TTC549 (cell line): ENCODE data around the gene SHISAL2A.

Experiments
- FAIRE-seq: peaks from 2 replicates; lab custom pipeline; 2012; peaks lifted over from hg19 to GRCh38; lab: Jason Lieb, UNC

The SHISAL2A gene

DNA sequence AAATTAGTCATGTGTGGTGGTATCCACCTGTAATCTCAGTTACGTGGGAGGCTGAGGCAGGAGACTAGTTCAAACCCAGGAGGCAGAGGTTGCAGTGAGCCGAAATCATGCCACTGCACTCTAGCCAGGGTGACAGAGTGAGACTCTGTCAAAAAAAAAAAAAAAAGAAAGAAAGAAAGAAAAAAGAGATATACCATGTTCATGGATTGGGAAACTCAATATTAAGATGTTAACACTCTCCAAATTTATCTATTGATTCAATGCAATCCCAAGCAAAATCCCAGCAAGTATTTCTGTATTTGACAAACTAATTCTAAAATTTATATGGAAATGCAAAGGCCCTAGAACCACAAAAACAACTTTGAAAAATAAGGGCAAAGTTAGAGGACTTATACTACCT, 11.0 kb upstream of the SHISAL2A start:
- no peak for FAIRE-seq

DNA sequence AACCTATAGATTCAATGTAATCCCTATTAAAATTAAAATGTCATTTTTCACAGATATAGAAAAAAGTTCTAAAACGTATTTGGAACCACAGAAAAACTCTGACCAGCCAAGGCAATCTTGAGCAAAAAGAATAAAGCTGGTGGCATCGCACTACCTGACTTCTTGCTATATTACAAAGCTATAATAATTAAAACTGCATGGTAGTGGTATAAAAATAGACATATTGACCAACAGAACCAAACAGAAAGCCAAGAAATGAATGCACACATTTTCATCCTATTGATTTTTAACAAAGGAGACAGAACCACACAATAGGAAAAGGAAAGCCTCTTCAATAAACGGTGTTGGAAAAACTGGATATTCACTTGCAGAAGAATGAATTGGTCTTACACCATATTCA, 9.2 kb upstream of the SHISAL2A start:
- FAIRE-seq, result no peak

GRCh38 chr1:52627028-52627427, 5.9 kb upstream of the SHISAL2A start:
- no peak for FAIRE-seq

GRCh38 chr1:52628614-52629324, 4.2 kb upstream of the SHISAL2A start:
- FAIRE-seq, result no peak

DNA sequence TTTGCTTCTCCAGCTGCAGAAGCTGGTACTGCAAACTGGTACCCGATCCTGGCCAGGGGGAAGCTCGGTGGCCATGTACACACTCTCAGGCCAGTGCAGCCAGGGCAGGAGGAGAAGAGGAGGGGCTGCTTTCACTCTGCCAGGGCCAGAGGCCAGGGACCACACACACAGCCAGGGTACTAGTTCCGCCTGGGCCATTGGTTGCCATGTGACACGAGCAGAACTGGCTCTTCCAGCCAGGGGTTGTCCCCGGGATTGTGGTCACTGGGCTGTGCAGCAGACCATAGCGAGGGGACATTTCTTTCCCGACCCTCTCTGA, 3.7 kb upstream of the SHISAL2A start:
- no peak for FAIRE-seq

DNA sequence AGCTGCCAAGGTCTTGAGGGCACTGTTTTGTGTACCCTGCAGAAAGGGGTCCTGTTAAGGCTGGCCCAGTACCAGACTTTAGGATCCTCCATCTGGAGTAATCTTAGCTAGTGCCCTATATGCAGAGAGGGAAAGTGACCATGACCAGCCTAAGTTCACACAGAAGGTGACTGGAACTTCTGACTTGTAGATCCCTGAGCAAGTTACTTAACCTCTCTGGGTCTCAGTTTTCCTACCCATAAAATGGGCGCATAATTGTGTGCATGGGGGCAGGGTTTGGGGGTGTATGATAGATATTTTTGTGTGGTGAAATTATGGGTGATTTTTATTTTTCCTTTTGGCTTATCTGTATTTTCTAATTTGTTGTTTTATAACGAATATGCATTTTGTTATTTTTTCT, 3.3 kb upstream of the SHISAL2A start:
- no peak for FAIRE-seq

DNA sequence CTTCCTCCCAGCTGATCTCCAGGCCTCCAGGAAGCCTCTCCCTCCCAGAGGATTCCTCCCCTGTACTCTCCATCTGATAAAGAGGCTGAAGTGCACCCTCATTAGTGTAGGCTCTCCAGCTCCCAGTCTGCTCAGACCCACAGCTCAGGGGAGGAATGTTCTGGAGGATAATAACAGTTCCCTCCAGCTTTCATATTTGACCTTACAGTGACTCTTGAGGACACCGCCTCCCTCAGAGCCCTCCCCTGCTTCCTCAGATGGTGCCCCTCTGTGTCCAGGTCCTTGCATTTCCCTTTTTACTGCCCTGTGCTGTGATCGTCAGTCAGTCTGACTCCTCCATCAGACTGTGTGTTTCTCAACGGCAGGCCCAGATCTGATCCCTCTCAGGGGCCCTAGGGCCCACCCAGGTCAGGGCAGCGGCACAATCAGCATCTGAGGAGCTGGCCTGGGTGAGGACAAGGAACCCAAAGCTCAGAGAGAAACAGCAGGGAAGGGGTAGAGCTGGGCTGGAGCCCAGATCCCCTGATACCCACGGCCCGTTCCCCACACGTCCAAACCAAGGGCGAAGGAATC, 1.1 kb upstream of the SHISAL2A start:
- no peak for FAIRE-seq

DNA sequence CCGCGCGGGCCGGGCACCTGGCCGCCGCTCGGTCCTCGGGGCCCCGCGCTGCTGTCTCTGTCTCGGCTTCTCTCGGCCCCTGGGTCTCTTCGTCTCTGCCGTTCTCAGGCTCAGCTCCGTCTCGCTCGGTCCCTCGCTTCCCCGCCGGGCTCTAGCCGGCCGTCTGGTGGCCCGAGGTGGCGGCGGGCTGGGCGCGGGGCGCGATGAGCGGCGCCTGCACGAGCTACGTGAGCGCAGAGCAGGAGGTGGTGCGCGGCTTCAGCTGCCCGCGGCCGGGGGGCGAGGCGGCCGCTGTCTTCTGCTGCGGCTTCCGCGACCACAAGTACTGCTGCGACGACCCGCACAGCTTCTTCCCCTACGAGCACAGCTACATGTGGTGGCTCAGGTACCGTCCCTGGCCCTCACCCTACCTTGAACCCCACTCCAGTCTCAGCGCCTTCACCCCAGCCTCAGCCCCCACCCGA, 355 bp downstream of the SHISAL2A start:
- FAIRE-seq, result no peak

GRCh38 chr1:52634111-52634510, 1.1 kb downstream of the SHISAL2A start:
- no peak for FAIRE-seq

- no peak for FAIRE-seq
Observed at GRCh38 chr1:52635321-52636089, 2.5 kb downstream of the SHISAL2A start.

DNA sequence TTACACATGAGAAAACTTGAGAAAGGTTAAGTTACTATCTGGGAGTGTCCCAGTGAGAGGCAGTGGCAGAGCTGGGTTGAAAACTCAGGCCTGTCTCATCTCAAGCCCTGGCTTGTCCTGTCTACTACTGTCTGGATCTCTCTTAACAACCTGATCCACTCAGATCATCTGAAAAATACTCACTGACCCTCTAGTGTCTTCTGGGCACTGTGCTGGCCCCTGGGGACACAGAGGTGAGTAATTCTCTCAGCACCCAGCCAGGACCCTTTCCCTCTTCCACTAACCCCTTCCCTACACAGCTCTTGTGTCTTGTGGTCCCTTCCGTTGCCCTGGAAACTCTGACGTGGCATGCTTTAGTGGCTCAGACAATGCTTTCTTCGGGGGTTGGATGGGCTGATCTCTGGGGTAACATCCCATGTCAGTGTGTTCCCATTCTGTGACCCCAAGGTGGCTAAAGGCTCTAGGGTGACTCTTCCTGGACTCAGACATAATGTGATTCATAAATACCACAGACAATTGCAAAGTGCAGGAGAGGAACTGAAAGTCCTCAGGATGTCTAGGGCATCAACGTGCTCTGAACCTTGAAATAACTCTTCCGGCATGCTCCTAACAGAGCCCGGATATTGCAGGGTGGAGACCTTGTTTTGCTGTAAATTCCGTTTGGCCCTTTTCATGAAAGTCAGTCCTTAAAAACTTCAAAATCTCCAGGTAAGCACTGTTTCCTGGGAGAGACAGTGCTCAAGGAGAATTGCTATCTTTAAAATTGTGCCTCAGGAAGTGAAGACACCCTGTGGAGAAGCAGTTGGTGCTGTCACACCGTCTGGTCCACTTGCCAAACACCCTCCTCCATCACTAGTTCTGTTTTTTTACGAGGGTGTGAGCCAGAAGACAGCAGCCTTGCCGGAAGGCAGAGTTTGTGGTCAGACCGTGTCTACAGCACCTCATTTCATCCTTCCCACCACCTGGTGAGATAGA, 4.0 kb downstream of the SHISAL2A start:
- no peak for FAIRE-seq

- FAIRE-seq, result no peak
Observed at GRCh38 chr1:52637946-52638345, 5.0 kb downstream of the SHISAL2A start.

DNA sequence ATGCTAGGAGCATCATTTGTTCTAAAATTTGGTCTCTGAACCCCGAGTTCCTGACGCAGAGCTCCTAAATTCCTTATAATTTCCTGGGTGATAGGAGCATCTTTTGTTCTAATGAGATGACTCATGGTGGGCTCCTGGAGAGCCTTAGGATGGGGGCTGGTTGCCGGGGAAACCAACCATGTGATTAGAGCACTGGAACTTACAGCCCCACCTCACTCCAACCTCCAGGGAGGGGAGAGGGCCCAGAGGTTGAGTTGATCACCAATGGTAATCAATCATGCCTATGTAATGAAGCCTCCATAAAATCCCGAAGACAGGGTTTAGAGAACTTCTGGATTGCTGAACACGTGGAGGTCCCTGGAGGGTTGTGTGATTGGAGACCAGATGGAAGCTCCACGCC, 7.7 kb downstream of the SHISAL2A start:
- no peak for FAIRE-seq

GRCh38 chr1:52641307-52641706, 8.3 kb downstream of the SHISAL2A start:
- no peak for FAIRE-seq

DNA sequence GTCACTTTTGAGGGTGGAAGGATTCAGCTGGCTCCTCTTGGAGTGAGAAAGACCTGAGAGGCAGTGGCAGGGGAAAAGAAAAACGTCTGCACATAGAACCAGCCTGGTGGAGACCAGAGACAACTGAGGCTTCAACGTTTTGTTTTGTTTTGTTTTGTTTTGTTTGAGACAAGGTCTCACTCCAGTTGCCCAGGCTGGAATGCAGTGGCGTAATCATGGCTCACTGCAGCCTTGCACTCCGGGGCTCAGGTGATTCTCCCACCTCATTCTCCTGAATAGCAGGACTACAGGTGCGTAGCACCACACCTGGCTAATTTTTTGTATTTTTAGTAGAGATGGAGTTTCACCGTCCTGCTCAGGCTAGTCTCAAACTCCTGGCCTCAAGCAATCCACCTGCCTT, 12.3 kb downstream of the SHISAL2A start:
- FAIRE-seq, result no peak

DNA sequence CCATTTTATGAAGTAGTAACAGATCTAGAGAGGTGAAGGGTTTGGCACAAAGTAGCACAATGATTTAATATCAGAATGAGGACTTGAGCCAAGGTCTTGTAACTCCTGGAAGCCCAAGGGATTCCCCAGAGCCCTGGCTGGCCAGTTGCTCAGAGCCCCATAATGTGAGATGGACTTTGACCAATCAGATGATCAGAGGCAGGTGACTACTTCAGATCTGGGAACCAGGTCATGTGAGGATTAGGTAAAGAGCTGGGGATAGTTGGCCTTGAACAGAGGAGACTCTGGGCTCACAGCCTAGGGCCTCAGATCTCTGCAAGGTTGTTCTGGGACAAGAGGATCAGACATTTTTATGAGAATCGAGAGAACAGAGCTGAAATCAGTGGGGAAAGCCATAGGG, 18.9 kb downstream of the SHISAL2A start:
- FAIRE-seq, result no peak

- FAIRE-seq, result no peak
Observed at GRCh38 chr1:52653207-52653849, 20.4 kb downstream of the SHISAL2A start.

DNA sequence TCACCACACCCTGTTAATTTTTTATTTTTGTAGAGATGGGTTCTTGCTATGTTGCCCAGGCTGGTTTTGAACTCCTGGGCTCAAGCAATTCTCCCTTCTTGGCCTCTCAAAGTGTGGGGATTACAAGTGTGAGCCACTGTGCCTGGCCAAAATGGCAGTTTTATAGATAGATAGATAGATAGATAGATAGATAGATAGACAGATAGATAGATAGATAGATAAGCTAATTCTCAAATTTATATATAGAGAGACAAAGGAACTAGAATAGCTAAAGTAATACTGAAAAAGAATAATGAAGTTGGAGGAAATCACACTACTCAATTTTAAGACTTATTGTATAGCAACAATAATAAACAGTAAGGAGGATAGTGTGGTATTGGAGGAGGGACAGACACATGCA, 21.1 kb downstream of the SHISAL2A start:
- FAIRE-seq, result no peak

DNA sequence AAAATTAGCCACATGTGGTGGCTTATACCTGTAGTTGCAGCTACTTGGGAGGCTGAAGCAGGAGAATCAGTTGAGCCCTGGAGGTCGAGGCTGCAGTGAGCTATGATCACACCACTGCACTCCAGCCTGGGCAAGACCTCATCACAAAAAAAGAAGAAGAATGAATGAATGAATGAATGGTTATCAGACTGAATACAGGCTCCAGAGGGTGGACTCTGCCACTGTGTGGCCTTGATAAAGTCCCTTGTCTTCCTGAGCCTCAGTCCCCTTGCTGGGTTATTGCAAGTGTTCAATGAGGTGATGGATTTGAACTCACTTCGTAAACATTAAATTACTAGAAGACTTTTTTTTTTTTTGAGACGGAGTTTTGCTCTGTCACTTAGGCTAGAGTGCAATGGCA, 24.7 kb downstream of the SHISAL2A start:
- no peak for FAIRE-seq

DNA sequence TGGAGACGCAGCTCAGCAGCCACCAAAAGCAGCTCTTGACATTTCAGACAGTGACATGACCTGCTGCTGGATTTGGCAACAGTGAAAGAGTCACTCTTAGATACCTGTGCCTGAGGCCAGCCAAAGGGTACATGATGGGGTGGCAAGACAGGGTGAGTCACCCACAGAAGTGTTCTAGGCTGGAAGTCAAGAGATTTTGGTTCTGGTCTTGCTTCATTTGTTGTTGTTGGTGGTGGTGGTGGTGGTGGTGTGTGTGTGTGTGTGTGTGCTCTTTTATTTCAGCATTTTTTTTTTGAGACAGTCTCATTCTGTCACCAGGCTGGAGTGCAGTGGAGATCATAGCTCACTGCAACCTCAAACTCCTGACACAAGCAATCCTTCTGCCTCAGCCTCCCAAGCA, 25.8 kb downstream of the SHISAL2A start:
- FAIRE-seq, result no peak

DNA sequence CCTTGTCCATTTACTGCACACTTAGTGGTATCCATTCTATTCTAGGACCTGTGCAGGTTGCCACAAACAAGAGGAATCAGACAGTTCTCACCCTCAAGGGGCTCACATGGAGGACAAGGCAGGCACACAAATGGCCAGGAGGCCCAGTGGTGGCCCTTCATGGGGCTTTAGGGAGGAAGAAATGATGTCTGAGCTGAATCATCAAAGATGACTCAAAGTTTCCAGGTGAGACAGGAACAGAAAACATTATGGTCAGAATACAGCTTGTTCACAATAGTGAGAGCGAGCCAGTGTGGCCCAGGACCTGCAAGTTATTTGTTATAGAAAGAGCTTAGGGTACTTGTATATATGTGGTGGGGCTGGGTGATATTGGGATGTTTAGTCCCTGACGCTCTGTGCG, 26.4 kb downstream of the SHISAL2A start:
- no peak for FAIRE-seq
